Retinal pigment epithelial cell (primary cell): Measurements from ENCODE around the gene MASP2.
"Not testable (repeated sequence)": the region's sequence is repeated elsewhere in the genome, so short reads cannot be mapped to it uniquely, and the experiment has no call there.

Source experiments
- DNase-seq: peaks from one replicate; pipeline ENCODE4 v3.0.0-alpha.2; 2010; ENCODE audit warnings: low read depth
- H3K4me3 ChIP-seq: 2 replicates; pipeline ENCODE4 v1.5.1; 2011; ENCODE audit warnings: mild to moderate bottlenecking, low read length, control low read depth, moderate library complexity
- CTCF ChIP-seq: conservative IDR thresholded peaks from 2 replicates; pipeline ENCODE4 v1.5.1; 2011; ENCODE audit warnings: low read depth, low read length, control low read depth, inconsistent platforms

Gene MASP2

GRCh38 chr1:11070876-11071275, 23.8 kb upstream of the MASP2 start:
- no peak for TF ChIP-seq CTCF
- no peak for DNase-seq
- H3K4me3 ChIP-seq, result no peak overlapping the region

- TF ChIP-seq CTCF, result no peak
- no peak overlapping the region for H3K4me3 ChIP-seq
- no peak for DNase-seq
Measured at GRCh38 chr1:11068600-11069473, 21.8 kb upstream of the MASP2 start.

GRCh38 chr1:11067716-11068599, 20.9 kb upstream of the MASP2 start:
- TF ChIP-seq CTCF, result no peak
- no peak overlapping the region for H3K4me3 ChIP-seq
- no peak for DNase-seq

- DNase-seq, result no peak
- TF ChIP-seq CTCF, result no peak
- H3K4me3 ChIP-seq, result no peak overlapping the region
Measured at GRCh38 chr1:11065796-11066195, 18.8 kb upstream of the MASP2 start.

GRCh38 chr1:11064942-11065341, 17.9 kb upstream of the MASP2 start:
- H3K4me3 ChIP-seq, result no peak overlapping the region
- DNase-seq, result no peak
- no peak for TF ChIP-seq CTCF

- not testable (repeated sequence) for DNase-seq, H3K4me3 ChIP-seq
Measured at GRCh38 chr1:11063937-11064537, 17.0 kb upstream of the MASP2 start.

- no peak for DNase-seq
- no peak for TF ChIP-seq CTCF
- no peak overlapping the region for H3K4me3 ChIP-seq
Measured at GRCh38 chr1:11062965-11063401, 15.9 kb upstream of the MASP2 start.
